H1 (cell line): ENCODE results near the gene GGT7. TPM values are rescaled to one million over a fixed set of nuclear protein-coding genes. Genes with fewer than 3 reads are reported as not detected.

ENCODE experiments used
- NANOG ChIP-seq: IDR thresholded peaks from 2 replicates; pipeline ENCODE4 v1.6.1; 2011; ENCODE audit warnings: low read length, low read depth, mild to moderate bottlenecking, inconsistent platforms; ENCODE audit not compliant: insufficient read depth, poor library complexity, severe bottlenecking
- YY1 ChIP-seq: IDR thresholded peaks from 2 replicates; pipeline ENCODE4 v1.6.1; 2011; ENCODE audit warnings: low read depth, mild to moderate bottlenecking, low read length
- polyA plus RNA-seq, 7 experiments: library from polyadenylated mRNA; depleted of rRNA in 3 of 7; stranded (reverse) in 5 of 7; unstranded in 2 of 7; fragments of >200 nt in 5 of 7; fragments of 200-250 nt in 2 of 7; gene quantifications; 1 replicate in 5 of 7; 2 replicates in 1 of 7; 4 replicates in 1 of 7; pipeline versions ENCODE4 v1.2.1 to v1.2.3, GENCODE V29; 2011 to 2013; ENCODE audit warnings: missing spikeins in 2 of 7, mixed read lengths in 2 of 7
- total RNA-seq: library from RNA; stranded (reverse); fragmentation: NEBNext Ultra II Directional; extraction: Animal tissue kit (Norgen Biotek cat#: 25700); gene quantifications from 2 replicates; pipeline ENCODE4 v1.2.1, GENCODE V29; 2021
- TF ChIP-seq, protein P1 (sequence below): fragments of 300-600 bp; sonication (generic); IDR thresholded peaks from 2 replicates; pipeline ENCODE4 v1.7.1; 2012; ENCODE audit warnings: low read length, moderate library complexity, mild to moderate bottlenecking, inconsistent platforms; ENCODE audit not compliant: insufficient replicate concordance

GGT7 gene
- total and polyA plus RNA-seq, 2 of the 8 experiments (the other 6 are each of a cell fraction or from before 2014, with no cell fraction given): 20.2 to 25.5 TPM

DNA sequence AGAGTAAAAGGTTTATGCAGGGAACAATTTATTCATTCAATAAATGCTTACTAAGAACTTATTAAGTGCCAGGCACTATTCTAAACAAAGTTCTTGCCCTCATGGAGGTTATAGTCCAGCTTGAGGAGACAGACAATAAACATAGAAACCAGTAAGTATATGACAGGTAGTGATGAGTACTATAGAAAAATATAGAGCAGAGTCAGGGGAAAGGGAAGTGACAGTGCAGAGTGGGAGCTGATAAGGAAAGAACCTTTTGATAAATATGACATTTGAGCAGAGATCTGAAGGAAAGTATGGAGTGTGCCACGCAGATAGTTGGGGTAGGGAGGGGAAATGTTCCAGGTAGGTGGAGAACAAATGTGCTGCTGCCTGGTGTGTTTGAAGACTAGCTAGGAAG lies 15.8 kb upstream of the GGT7 start (continued):
- TF ChIP-seq, protein P1, sequence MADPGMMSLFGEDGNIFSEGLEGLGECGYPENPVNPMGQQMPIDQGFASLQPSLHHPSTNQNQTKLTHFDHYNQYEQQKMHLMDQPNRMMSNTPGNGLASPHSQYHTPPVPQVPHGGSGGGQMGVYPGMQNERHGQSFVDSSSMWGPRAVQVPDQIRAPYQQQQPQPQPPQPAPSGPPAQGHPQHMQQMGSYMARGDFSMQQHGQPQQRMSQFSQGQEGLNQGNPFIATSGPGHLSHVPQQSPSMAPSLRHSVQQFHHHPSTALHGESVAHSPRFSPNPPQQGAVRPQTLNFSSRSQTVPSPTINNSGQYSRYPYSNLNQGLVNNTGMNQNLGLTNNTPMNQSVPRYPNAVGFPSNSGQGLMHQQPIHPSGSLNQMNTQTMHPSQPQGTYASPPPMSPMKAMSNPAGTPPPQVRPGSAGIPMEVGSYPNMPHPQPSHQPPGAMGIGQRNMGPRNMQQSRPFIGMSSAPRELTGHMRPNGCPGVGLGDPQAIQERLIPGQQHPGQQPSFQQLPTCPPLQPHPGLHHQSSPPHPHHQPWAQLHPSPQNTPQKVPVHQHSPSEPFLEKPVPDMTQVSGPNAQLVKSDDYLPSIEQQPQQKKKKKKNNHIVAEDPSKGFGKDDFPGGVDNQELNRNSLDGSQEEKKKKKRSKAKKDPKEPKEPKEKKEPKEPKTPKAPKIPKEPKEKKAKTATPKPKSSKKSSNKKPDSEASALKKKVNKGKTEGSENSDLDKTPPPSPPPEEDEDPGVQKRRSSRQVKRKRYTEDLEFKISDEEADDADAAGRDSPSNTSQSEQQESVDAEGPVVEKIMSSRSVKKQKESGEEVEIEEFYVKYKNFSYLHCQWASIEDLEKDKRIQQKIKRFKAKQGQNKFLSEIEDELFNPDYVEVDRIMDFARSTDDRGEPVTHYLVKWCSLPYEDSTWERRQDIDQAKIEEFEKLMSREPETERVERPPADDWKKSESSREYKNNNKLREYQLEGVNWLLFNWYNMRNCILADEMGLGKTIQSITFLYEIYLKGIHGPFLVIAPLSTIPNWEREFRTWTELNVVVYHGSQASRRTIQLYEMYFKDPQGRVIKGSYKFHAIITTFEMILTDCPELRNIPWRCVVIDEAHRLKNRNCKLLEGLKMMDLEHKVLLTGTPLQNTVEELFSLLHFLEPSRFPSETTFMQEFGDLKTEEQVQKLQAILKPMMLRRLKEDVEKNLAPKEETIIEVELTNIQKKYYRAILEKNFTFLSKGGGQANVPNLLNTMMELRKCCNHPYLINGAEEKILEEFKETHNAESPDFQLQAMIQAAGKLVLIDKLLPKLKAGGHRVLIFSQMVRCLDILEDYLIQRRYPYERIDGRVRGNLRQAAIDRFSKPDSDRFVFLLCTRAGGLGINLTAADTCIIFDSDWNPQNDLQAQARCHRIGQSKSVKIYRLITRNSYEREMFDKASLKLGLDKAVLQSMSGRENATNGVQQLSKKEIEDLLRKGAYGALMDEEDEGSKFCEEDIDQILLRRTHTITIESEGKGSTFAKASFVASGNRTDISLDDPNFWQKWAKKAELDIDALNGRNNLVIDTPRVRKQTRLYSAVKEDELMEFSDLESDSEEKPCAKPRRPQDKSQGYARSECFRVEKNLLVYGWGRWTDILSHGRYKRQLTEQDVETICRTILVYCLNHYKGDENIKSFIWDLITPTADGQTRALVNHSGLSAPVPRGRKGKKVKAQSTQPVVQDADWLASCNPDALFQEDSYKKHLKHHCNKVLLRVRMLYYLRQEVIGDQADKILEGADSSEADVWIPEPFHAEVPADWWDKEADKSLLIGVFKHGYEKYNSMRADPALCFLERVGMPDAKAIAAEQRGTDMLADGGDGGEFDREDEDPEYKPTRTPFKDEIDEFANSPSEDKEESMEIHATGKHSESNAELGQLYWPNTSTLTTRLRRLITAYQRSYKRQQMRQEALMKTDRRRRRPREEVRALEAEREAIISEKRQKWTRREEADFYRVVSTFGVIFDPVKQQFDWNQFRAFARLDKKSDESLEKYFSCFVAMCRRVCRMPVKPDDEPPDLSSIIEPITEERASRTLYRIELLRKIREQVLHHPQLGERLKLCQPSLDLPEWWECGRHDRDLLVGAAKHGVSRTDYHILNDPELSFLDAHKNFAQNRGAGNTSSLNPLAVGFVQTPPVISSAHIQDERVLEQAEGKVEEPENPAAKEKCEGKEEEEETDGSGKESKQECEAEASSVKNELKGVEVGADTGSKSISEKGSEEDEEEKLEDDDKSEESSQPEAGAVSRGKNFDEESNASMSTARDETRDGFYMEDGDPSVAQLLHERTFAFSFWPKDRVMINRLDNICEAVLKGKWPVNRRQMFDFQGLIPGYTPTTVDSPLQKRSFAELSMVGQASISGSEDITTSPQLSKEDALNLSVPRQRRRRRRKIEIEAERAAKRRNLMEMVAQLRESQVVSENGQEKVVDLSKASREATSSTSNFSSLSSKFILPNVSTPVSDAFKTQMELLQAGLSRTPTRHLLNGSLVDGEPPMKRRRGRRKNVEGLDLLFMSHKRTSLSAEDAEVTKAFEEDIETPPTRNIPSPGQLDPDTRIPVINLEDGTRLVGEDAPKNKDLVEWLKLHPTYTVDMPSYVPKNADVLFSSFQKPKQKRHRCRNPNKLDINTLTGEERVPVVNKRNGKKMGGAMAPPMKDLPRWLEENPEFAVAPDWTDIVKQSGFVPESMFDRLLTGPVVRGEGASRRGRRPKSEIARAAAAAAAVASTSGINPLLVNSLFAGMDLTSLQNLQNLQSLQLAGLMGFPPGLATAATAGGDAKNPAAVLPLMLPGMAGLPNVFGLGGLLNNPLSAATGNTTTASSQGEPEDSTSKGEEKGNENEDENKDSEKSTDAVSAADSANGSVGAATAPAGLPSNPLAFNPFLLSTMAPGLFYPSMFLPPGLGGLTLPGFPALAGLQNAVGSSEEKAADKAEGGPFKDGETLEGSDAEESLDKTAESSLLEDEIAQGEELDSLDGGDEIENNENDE: no peak
- TF ChIP-seq NANOG (no peak), YY1 (no peak)
